B cell (primary cell): ENCODE results near the gene RAB25. TPM values are rescaled to one million over a fixed set of nuclear protein-coding genes. Genes with fewer than 3 reads are reported as not detected.

Source experiments
- ATAC-seq: fragments of 200-7000 bp; cut with Tn5 transposase; one replicate; pipeline ENCODE4 v1.10.0; 2021; ENCODE audit warnings: low read depth, mild to moderate bottlenecking, moderate number of reproducible peaks, moderate library complexity
- CTCF ChIA-PET: fragments of 350-600 bp; sonication (Branson Sonifier 250); formaldehyde crosslinking; loops from one replicate; lab custom pipeline; 2021; ENCODE audit warnings: antibody characterized with exemption, inconsistent platforms; lab: Charles Lee
- POLR2A ChIA-PET: fragments of 350-600 bp; sonication (Branson Sonifier 250); formaldehyde crosslinking; loops from one replicate; lab custom pipeline; 2021; ENCODE audit warnings: antibody characterized with exemption; lab: Charles Lee
- DNase-seq: peaks from one replicate; pipeline ENCODE4 v3.0.0; 2013
- H2AFZ ChIP-seq: 2 replicates; pipeline ENCODE4 v1.6.1; 2012; ENCODE audit warnings: mild to moderate bottlenecking, low read depth, low read length; ENCODE audit not compliant: insufficient read depth, poor library complexity, severe bottlenecking
- H3K27ac ChIP-seq, 2 donors: 1 replicate in 1 of 2; 2 replicates in 1 of 2; pipeline ENCODE4 v1.5.1; 2012 to 2013; ENCODE audit warnings: low read length in 2 of 2, mild to moderate bottlenecking in 2 of 2, moderate library complexity in 1 of 2
- H3K27me3 ChIP-seq, 4 experiments: fragments of 200-600 bp in 1 of 4; sonication (generic) in 1 of 4; replicated peaks in 1 of 4; 1 replicate in 2 of 4; 2 replicates in 2 of 4; pipeline versions ENCODE4 v1.6.1 to v1.7.0; 2013 to 2016; ENCODE audit warnings: low read length in 3 of 4, mild to moderate bottlenecking in 2 of 4, mixed read lengths in 1 of 4, moderate library complexity in 1 of 4; ENCODE audit not compliant: insufficient read depth in 4 of 4, control insufficient read depth in 3 of 4; ENCODE audit errors: control extremely low read depth in 1 of 4
- H3K36me3 ChIP-seq, 2 experiments: replicated peaks in 1 of 2; 1 replicate in 1 of 2; 2 replicates in 1 of 2; pipeline versions ENCODE4 v1.6.1 to v1.7.1; 2013; ENCODE audit warnings: low read length in 1 of 2; ENCODE audit not compliant: insufficient read depth in 2 of 2, control insufficient read depth in 1 of 2; ENCODE audit errors: control extremely low read depth in 1 of 2, extremely low read depth in 1 of 2
- H3K4me1 ChIP-seq, 2 donors: fragments of 200-600 bp in 1 of 2; sonication (generic) in 1 of 2; 1 replicate in 1 of 2; 2 replicates in 1 of 2; pipeline versions ENCODE4 v1.5.1 to v1.6.1; 2013 to 2017; ENCODE audit warnings: low read length in 2 of 2; ENCODE audit not compliant: control insufficient read depth in 2 of 2, insufficient read depth in 2 of 2
- H3K4me2 ChIP-seq: replicated peaks from 2 replicates; pipeline ENCODE3; 2012; ENCODE audit warnings: mild to moderate bottlenecking, low read depth, low read length; ENCODE audit not compliant: poor library complexity, severe bottlenecking
- H3K4me3 ChIP-seq, 5 experiments: fragments of 200-600 bp in 1 of 5; sonication (generic) in 1 of 5; 1 replicate in 3 of 5; 2 replicates in 2 of 5; pipeline versions ENCODE4 v1.5.1 to v1.7.0; 2011 to 2016; ENCODE audit warnings: low read length in 4 of 5, mild to moderate bottlenecking in 4 of 5, low read depth in 2 of 5, control low read depth in 1 of 5, moderate library complexity in 1 of 5; ENCODE audit not compliant: insufficient read depth in 1 of 5; ENCODE audit errors: control extremely low read depth in 1 of 5, extremely low read depth in 1 of 5
- H3K79me2 ChIP-seq: fragments of 200-600 bp; sonication (generic); one replicate; pipeline ENCODE4 v1.6.0; 2016; ENCODE audit warnings: low read length; ENCODE audit not compliant: control insufficient read depth, insufficient read depth
- H3K9ac ChIP-seq: fragments of 200-600 bp; sonication (generic); 2 replicates; pipeline ENCODE4 v1.6.1; 2017; ENCODE audit warnings: mild to moderate bottlenecking, low read length, moderate library complexity
- H3K9me3 ChIP-seq, 3 donors: one replicate each; pipeline versions ENCODE4 v1.6.1 to v1.7.1; 2013; ENCODE audit warnings: low read length in 2 of 3; ENCODE audit not compliant: control insufficient read depth in 2 of 3, insufficient read depth in 1 of 3; ENCODE audit errors: control extremely low read depth in 1 of 3
- H4K20me1 ChIP-seq: 2 replicates; pipeline ENCODE4 v1.6.0; 2012; ENCODE audit warnings: mild to moderate bottlenecking, low read length; ENCODE audit not compliant: insufficient read depth, control insufficient read depth, poor library complexity, severe bottlenecking
- H3K27ac Mint-ChIP-seq: one replicate; pipeline ENCODE4 v1.8.0; 2021; ENCODE audit warnings: mixed read lengths
- H3K27me3 Mint-ChIP-seq: one replicate; pipeline ENCODE4 v1.8.0; 2021; ENCODE audit warnings: mixed read lengths
- H3K4me1 Mint-ChIP-seq: one replicate; pipeline ENCODE4 v1.8.0; 2021; ENCODE audit warnings: mixed read lengths
- H3K4me3 Mint-ChIP-seq: one replicate; pipeline ENCODE4 v1.8.0; 2021; ENCODE audit warnings: mixed read lengths
- H3K9me3 Mint-ChIP-seq: one replicate; pipeline ENCODE4 v1.8.0; 2022; ENCODE audit warnings: mixed read lengths; ENCODE audit not compliant: insufficient read depth
- EZH2 ChIP-seq: IDR thresholded peaks from 2 replicates; pipeline ENCODE4 v1.6.1; 2012; ENCODE audit warnings: borderline replicate concordance, low read depth, mild to moderate bottlenecking, moderate library complexity, low read length; ENCODE audit not compliant: insufficient read depth, poor library complexity, severe bottlenecking
- WGBS: methylation state at CpG from one replicate; pipeline ENCODE4 v1.1.5; 2013; ENCODE audit warnings: missing lambda C conversion rate; ENCODE audit not compliant: insufficient coverage; 5-methylcytosine and 5-hydroxymethylcytosine counted together
- intact Hi-C: fragments of 100-400 bp; cut with micrococcal nuclease; formaldehyde crosslinking; loops from one replicate; pipeline ENCODE4 v1.10.0; 2022
- polyA plus RNA-seq: library from polyadenylated mRNA; depleted of rRNA; stranded (reverse); fragments of >200 nt; gene quantifications from 2 replicates; pipeline ENCODE4 v1.2.3, GENCODE V29; 2012
- total RNA-seq, 2 donors: library from RNA; stranded (reverse); fragments of 120-200 nt in 1 of 2; gene quantifications; 1 replicate in 1 of 2; 2 replicates in 1 of 2; pipeline versions ENCODE4 v1.2.3 to v1.2.4, GENCODE V29; 2013 to 2022
- TF ChIP-seq, protein P1 (sequence below): fragments of 200-600 bp; IDR thresholded peaks from one replicate; pipeline ENCODE4 v1.8.0; 2022; ENCODE audit warnings: antibody characterized with exemption, mild to moderate bottlenecking

The RAB25 gene
- total and polyA plus RNA-seq, 2 donors (not counting 1 experiment from before 2014, with no cell fraction given), result 0.69 to 2.2 TPM

DNA sequence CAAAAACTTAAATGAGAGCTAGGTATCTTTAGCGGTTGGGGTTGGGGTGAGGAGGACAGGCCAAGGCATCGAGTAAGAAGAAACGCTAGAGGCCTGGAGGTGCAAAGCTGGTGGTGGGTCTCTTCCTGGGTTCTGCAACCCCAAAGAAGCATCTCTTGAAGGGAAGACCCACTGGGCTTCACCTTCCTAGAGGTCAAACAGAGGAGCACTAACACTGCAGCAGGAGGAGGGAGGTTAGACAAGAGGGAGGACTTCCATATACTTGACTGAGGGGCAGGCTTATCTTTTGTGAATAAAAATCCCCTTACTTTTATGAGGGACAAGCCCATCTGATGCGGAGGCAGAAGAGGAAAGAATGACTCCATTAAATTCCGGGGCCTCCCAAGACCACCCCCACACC lies 18.8 kb downstream of the RAB25 start:
- DNase-seq (no peak), ATAC-seq (no peak)
- WGBS, result 100% methylated on average over 5 of the region's 5 CpGs
- H4K20me1 ChIP-seq, result no peaks in the 10 kb centered on the region
- H3K4me3 Mint-ChIP-seq, result no peak overlapping the region
- ChIA-PET CTCF (no interaction called here), POLR2A (no interaction called here)
- intact Hi-C loops, result no loop called here
- no peak overlapping the region for H3K4me3 ChIP-seq
- H3K79me2 ChIP-seq, result no peaks in the 10 kb centered on the region
- no peaks in the 10 kb centered on the region for H3K36me3 ChIP-seq
- H3K9ac ChIP-seq, result no peak overlapping the region
- no peak overlapping the region for H3K4me2 ChIP-seq
- peaks cover 0 to 4% (median 0%) of the 10 kb centered on the region in 3 donors for H3K9me3 ChIP-seq
- H3K27ac Mint-ChIP-seq, result no peak overlapping the region
- peaks cover 0 to 30% (median 15%) of the 10 kb centered on the region in 4 experiments for H3K27me3 ChIP-seq
- peaks cover 42% of the 10 kb centered on the region for H3K4me1 Mint-ChIP-seq
- no peak overlapping the region for H3K27ac ChIP-seq
- no peak overlapping the region for H2AFZ ChIP-seq
- TF ChIP-seq, protein P1, sequence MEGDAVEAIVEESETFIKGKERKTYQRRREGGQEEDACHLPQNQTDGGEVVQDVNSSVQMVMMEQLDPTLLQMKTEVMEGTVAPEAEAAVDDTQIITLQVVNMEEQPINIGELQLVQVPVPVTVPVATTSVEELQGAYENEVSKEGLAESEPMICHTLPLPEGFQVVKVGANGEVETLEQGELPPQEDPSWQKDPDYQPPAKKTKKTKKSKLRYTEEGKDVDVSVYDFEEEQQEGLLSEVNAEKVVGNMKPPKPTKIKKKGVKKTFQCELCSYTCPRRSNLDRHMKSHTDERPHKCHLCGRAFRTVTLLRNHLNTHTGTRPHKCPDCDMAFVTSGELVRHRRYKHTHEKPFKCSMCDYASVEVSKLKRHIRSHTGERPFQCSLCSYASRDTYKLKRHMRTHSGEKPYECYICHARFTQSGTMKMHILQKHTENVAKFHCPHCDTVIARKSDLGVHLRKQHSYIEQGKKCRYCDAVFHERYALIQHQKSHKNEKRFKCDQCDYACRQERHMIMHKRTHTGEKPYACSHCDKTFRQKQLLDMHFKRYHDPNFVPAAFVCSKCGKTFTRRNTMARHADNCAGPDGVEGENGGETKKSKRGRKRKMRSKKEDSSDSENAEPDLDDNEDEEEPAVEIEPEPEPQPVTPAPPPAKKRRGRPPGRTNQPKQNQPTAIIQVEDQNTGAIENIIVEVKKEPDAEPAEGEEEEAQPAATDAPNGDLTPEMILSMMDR, result no peak
- TF ChIP-seq EZH2, result no peak
- no peaks in the 10 kb centered on the region for H3K9me3 Mint-ChIP-seq
- H3K4me1 ChIP-seq, result peaks cover 22 to 41% of the 10 kb centered on the region in 2 donors
- H3K27me3 Mint-ChIP-seq, result peaks cover 6% of the 10 kb centered on the region

- Mint-ChIP-seq H3K4me1 (peaks cover 39% of the 10 kb centered on the region), H3K4me3 (peak overlapping the region; percentile 75), H3K27me3 (peaks cover 6% of the 10 kb centered on the region), H3K27ac (no peak overlapping the region), H3K9me3 (no peaks in the 10 kb centered on the region)
- DNase-seq (no peak), ATAC-seq (no peak)
- intact Hi-C loops, result no loop called here
- POLR2A ChIA-PET, result no interaction called here
- 90% methylated on average over 4 of the region's 8 CpGs for WGBS
- Histone ChIP-seq H3K4me3 (no peak overlapping the region), H2AFZ (no peak overlapping the region), H3K4me1 (peaks cover 22 to 35% of the 10 kb centered on the region in 2 donors), H3K4me2 (no peak overlapping the region), H3K9me3 (peaks cover 0 to 4% (median 0%) of the 10 kb centered on the region in 3 donors), H3K27ac (no peak overlapping the region), H3K9ac (no peak overlapping the region), H3K79me2 (no peaks in the 10 kb centered on the region), H3K36me3 (no peaks in the 10 kb centered on the region), H3K27me3 (peaks cover 0 to 36% (median 18%) of the 10 kb centered on the region in 4 experiments), H4K20me1 (no peaks in the 10 kb centered on the region)
- CTCF ChIA-PET, result no interaction called here
- TF ChIP-seq, protein P1, result no peak
- no peak for TF ChIP-seq EZH2
Observed at GRCh38 chr1:156080241-156080862, 19.4 kb downstream of the RAB25 start.
